Activated T-cell treated with anti-CD3 and anti-CD28 coated beads, Interleukin-2, amount 50 U/mL, for 1 hour (primary cell): ENCODE data around the gene SEC24D.

Experiments used
- DNase-seq: peaks from one replicate; pipeline ENCODE4 v3.0.0-alpha.2; 2020

The SEC24D gene

DNA sequence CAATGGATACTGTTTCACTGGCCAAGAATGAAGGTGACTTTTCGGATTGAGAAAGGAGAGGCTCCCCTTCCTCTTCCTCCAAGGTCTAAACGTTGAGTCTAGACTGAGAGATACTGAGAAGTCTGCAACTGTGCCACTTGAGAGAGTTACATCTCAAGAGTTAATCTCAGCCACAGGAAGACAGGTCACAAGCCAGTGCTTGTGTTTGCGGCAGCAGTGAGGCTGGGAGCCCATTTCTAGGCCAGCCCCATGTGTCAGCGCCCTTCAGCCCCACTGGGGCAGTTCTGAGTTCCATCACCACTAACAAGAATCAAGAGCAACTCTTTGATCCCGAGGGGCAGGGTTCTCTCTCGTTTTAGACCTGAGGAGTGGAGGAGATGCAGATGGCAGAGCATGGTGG is 7.3 kb upstream of the SEC24D start:
- DNase-seq, result no peak

DNA sequence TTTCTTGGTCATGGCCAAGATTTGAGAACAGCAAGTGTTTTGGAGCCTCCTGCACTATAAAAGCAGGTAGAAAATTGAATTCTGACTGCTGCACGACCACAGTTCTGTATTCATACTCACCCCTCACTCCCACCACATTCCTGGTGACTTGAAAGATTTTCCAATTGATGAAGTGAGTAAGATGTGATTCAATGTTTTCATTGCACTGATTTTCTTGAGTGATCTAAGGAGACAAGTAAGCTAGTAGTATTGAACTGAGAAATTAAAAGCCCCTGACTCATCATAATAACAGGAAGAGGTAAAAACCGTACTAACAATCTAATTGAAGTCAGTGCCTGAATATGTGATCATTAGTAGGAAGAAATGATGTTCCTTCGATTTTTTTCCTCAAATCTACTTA is 6.1 kb upstream of the SEC24D start:
- no peak for DNase-seq

GRCh38 chr4:118839221-118839927 is 3.4 kb upstream of the SEC24D start:
- DNase-seq, result no peak

- no peak for DNase-seq
Measured at GRCh38 chr4:118837121-118837507, 1.2 kb upstream of the SEC24D start.

GRCh38 chr4:118836301-118837120 is 585 bp upstream of the SEC24D start:
- no peak for DNase-seq

- DNase-seq, result peak; percentile 54
Measured at GRCh38 chr4:118834960-118835569, 861 bp downstream of the SEC24D start.

DNA sequence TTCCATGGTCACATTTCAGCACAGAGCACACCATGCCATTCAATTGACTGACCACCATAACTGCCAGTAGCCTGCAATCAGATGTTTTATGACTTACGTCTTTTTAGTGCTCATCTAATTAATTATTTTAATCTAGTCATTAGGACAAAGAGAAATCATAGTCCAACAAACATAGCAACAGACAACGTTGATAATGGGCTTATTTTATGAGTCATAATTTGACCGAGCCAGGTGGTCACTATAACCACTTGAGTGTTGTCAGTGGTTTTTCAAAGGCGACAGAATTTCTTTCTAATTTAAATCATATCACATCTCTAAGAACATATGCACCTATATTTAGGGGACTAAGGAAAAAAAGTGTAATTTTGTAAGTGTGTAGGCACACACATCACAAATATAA is 1.9 kb downstream of the SEC24D start:
- DNase-seq, result no peak

DNA sequence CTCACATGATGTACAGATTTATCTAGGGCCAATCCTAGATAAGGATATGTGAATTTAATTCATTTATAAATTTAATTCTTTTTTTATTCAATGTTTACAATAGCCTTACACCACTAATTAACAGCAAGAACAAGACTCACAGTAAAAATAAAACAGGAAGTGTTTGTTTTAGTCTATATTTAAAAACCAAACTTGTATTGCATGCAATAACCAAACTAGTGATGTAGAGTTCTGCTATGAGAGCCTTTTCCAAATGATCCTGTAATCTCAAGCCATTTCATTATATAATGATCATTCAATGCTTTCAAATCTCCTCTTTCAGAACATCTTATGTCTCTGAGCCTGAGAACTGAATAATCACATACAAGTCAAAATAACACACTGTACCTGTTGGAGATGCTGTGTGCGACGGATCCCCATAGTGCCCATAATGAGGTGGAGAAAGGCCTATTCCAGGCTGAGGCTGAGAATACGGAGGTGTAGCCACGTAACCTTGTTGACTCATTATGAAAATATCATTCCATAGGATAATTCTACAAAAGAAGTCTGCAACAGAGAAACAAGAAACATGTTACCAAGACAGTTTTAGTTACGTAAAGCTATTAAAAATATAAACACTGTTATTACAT is 2.6 kb downstream of the SEC24D start:
- no peak for DNase-seq

- no peak for DNase-seq
Measured at GRCh38 chr4:118829107-118829506, 6.8 kb downstream of the SEC24D start.

- DNase-seq, result no peak
Measured at GRCh38 chr4:118826723-118827444, 9.0 kb downstream of the SEC24D start.

DNA sequence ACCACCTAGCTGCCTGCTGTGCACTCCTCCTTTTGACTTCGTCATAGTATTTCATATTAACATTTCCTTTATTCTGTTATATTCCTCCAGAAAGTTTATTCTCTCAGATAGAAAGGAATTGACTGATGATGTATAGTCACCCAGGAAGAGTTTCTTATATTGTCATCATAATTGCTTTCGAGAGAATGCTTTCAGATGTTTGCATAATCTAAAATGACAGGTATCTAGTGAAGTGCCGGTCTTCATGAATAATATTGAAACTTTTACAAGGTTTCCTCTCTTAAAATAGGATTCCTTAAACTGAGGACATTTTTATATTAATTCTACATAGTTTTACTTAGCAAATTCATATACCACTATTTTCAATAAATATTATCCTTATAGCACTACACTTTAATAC is 10.1 kb downstream of the SEC24D start:
- DNase-seq, result no peak

- no peak for DNase-seq
Measured at GRCh38 chr4:118824141-118824540, 11.8 kb downstream of the SEC24D start.

DNA sequence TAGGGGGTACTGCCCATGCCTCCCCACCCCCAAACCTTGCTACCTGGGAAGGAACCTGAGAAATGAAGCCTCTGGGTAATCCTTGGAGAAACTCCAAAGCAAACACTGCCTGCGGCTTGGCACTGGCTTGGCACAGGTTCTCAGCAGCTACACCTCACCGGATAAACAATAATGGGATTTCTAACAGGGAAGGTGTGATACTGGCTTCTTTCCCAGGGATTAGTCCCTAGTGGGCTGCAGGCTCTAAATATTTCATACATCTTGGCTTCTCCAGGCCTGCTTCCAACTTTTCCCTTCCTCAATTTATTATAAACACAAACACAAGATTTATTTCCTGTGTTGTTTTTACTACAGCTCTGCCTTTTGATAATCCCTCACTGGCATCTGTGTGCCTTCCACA is 12.5 kb downstream of the SEC24D start:
- no peak for DNase-seq

DNA sequence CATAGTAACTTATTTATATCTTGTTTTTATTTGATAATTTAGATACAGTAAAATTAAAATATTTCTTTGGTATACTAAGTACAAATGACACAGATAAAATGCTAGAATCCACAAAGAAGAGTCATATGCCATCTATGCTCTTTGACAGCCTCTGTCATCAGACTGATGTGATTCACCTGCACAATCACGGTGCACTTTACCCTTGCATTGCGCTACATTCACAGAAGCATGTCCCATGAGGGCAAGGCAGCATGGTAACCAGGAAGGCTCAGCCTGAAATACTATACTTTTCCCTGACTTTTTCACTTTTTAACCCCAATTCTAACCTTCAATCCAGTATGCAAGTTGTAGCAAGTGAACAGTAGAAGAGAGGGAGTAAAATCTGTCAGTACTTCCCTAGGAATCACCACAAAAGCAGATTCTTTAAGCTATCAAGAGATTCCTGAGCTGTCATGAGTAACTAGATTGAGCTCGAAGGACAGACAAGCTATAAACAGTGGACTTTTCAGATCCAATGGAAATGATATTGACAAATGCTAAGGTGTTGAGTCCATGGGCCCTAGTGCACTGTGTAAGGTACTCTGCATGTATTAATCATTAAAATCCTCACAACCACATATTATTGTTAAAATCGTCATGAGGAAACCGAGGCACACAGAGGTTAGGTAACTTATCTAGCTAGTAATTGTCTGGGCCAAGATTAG is 14.2 kb downstream of the SEC24D start:
- DNase-seq, result no peak

DNA sequence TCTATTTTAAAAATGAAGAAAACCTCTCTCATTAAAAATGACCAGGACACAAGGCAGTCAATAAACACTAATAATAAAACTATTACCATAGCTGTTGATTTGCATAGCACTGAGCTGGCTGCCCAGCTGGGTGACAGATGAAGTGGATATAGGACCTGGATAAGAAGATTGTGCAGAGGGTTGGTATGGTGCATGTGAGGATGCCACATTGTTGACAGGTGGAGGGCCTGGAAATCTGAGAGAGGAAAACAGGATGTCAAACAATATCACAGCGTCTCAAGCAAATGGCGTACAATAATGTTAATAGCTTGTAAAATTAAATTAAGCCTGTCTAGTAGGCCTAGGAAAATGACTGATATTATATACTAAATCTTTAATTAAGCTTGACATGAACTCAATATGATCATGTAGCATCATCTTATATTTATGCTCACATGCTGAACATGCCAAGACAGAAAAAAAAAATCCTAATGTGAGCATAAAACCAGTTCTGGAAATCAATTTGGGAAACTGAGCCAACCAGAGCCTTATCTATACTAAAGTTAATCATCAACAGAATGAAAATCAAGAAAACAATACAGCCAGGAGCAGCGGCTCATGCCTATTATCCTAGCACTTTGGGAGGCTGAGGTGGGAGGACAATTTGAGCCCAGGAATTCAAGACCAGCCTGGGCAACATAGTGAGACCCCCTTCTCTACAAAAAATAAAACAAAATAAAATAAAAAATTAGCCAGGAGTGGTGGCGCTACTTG is 18.6 kb downstream of the SEC24D start:
- DNase-seq, result no peak

GRCh38 chr4:118816538-118817177 is 19.3 kb downstream of the SEC24D start:
- DNase-seq, result no peak

- DNase-seq, result no peak
Measured at GRCh38 chr4:118814891-118815290, 21.0 kb downstream of the SEC24D start.

DNA sequence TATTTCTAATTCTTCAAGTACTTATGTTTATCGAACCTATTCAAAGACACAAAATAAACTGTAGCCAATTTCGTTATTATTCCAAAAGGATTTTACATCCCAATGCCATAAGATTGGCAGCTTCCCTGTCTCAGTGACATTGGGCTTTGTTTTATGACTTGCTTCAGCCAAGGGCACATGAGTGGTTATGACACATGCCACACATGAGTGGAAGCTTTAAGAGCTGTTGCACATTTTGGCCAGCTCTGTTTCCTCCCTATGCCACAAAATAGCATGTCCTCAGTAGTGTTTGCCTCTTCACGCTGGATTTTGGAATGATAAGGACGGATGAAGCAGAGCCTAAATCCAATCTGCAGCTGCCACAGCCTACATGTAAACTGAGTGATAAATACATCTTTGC is 21.9 kb downstream of the SEC24D start:
- DNase-seq, result no peak

GRCh38 chr4:118813561-118813960 is 22.4 kb downstream of the SEC24D start:
- no peak for DNase-seq

DNA sequence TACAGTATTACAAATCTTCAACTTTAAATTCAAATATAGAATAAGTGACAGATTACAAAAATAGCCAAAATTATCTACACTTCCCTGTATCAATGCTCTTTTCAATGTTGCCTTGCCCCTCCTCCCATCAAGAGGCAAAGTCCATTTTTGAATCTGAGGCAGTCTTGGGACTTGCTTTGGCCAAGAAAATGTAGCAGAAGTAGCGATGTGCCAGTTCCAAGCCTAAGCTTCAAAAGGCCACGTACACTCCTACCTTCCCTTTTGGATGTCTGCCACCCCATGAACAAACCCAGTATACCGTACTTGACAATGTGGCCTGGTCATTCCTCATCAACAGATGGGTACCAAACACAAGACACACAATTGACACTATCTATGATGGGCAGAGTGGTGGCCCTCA is 24.1 kb downstream of the SEC24D start:
- no peak for DNase-seq
